Measurements from ENCODE around the gene ADGRG6. TPM values are rescaled to one million over a fixed set of nuclear protein-coding genes. Genes with fewer than 3 reads are reported as not detected.
A peak's percentile ranks its signal among the peaks of the same experiment; 100 is the strongest.

Gene ADGRG6
- total and polyA plus RNA-seq, 2 donors (not counting 1 experiment from before 2014, with no cell fraction given): 0.03 TPM; not detected in 1

DNA sequence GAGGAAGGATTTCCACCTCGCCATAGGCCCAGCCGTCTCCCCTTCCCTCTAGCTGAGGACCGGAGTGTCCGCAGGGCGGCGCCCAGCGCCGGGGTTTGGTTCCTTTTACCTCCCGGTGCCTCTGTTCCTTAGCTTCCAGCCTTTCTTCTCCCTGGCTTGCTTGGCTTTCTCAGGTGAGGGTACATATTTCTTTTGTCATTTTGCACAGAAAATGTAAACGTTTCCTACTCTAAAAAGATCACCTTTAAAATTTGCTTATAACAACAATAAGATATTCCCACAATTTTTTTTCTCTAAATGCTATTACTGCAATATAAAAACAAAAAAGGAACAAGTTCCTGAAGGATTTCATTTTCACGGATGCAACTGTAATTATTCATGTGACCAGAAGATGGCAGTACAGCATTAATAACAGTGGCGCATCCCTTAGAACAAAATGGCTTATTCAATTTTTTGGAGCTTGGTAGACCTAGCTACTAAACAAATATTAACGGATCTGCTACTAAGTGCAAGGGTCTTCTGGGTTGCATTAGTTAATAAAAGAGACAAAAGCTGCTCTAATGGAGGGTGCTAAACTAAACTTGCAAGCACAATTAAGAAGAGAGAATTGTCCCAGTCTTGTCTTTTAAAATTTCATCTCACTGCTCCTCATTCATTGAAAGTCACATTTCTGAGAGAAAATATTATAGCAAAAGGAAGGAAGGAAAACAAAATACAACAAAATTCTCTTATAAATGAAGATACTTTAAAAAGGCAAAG, 172.9 kb downstream of the ADGRG6 start:
- Histone ChIP-seq H3K36me3 (replicated peaks in 1 of 2; ENCODE audit: control extremely low read depth in 1 of 2, control insufficient read depth in 1 of 2, extremely low read depth in 1 of 2, insufficient read depth in 2 of 2, low read length in 1 of 2) (no peaks in the 10 kb centered on the region), H2AFZ (ENCODE audit: insufficient read depth, low read depth, low read length, poor library complexity, severe bottlenecking) (no peak overlapping the region), H3K4me3 (ENCODE audit: control extremely low read depth in 1 of 5, extremely low read depth in 1 of 5, insufficient read depth in 1 of 5, low read depth in 2 of 5, low read length in 4 of 5) (no peak overlapping the region), H4K20me1 (ENCODE audit: control insufficient read depth, insufficient read depth, low read length, poor library complexity, severe bottlenecking) (no peaks in the 10 kb centered on the region), H3K79me2 (ENCODE audit: control insufficient read depth, insufficient read depth, low read length) (no peaks in the 10 kb centered on the region), H3K9me3 (ENCODE audit: control extremely low read depth in 1 of 3, control insufficient read depth in 2 of 3, insufficient read depth in 1 of 3, low read length in 2 of 3) (no peaks in the 10 kb centered on the region), H3K27ac (ENCODE audit: low read length in 2 of 2) (no peak overlapping the region), H3K4me2 (replicated peaks; ENCODE audit: low read depth, low read length, poor library complexity, severe bottlenecking) (no peak overlapping the region), H3K27me3 (replicated peaks in 1 of 4; ENCODE audit: control extremely low read depth in 1 of 4, control insufficient read depth in 3 of 4, insufficient read depth in 4 of 4, low read length in 3 of 4) (peaks cover 0 to 3% (median 0%) of the 10 kb centered on the region in 4 experiments), H3K4me1 (ENCODE audit: control insufficient read depth in 2 of 2, insufficient read depth in 2 of 2, low read length in 2 of 2) (no peaks in the 10 kb centered on the region), H3K9ac (ENCODE audit: low read length) (no peak overlapping the region)
- ChIA-PET POLR2A (no interaction called here), CTCF (interaction anchor here (0.6 to 7.2 kb wide), 31 partner anchors 9 to 1538 kb away, joined by 3 to 118 read pairs (median 3); partner anchors contain the start of gene LTV1)
- ATAC-seq (ENCODE audit: low read depth) (no peak), DNase-seq (peak; percentile 48)
- Mint-ChIP-seq H3K9me3 (ENCODE audit: insufficient read depth) (no peaks in the 10 kb centered on the region), H3K27me3 (peaks cover 7% of the 10 kb centered on the region), H3K4me3 (no peak overlapping the region), H3K4me1 (no peaks in the 10 kb centered on the region), H3K27ac (no peak overlapping the region)
- TF ChIP-seq, protein P1, sequence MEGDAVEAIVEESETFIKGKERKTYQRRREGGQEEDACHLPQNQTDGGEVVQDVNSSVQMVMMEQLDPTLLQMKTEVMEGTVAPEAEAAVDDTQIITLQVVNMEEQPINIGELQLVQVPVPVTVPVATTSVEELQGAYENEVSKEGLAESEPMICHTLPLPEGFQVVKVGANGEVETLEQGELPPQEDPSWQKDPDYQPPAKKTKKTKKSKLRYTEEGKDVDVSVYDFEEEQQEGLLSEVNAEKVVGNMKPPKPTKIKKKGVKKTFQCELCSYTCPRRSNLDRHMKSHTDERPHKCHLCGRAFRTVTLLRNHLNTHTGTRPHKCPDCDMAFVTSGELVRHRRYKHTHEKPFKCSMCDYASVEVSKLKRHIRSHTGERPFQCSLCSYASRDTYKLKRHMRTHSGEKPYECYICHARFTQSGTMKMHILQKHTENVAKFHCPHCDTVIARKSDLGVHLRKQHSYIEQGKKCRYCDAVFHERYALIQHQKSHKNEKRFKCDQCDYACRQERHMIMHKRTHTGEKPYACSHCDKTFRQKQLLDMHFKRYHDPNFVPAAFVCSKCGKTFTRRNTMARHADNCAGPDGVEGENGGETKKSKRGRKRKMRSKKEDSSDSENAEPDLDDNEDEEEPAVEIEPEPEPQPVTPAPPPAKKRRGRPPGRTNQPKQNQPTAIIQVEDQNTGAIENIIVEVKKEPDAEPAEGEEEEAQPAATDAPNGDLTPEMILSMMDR (IDR thresholded peaks at IDR 0.05): peak; percentile 96
- no peak for TF ChIP-seq EZH2 (IDR thresholded peaks at IDR 0.05; ENCODE audit: borderline replicate concordance, insufficient read depth, low read depth, low read length, poor library complexity, severe bottlenecking)
- intact Hi-C loops (cut with micrococcal nuclease): loop anchor here (2.0 to 10.0 kb wide), 3 partner anchors 552 to 1538 kb away; no protein-coding TSS in a partner anchor
- 90% methylated on average over 2 of the region's 13 CpGs for WGBS (ENCODE audit: insufficient coverage)

DNA sequence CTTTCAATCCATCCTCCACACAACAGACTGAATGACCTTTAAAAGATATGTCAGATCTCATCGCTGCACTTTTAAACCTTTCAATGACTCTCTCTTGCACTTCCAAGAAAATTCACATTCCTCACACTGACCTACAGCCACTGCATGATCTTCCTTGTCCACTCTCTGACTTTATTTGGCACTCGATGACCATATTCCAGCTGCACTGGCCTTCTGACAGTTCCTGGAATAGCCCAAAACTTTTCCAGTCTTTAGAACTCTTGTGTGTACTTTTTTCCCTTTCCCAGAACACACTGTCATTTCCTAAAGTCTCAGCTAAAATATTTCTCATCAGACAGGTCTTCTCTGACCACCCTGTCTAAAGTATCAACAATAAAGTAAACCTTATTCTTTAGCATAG, 174.6 kb downstream of the ADGRG6 start:
- POLR2A ChIA-PET: no interaction called here
- H3K36me3 ChIP-seq (replicated peaks in 1 of 2; ENCODE audit: control extremely low read depth in 1 of 2, control insufficient read depth in 1 of 2, extremely low read depth in 1 of 2, insufficient read depth in 2 of 2, low read length in 1 of 2): no peaks in the 10 kb centered on the region
- no peak overlapping the region for H3K9ac ChIP-seq (ENCODE audit: low read length)
- H3K4me2 ChIP-seq (replicated peaks; ENCODE audit: low read depth, low read length, poor library complexity, severe bottlenecking): no peak overlapping the region
- CTCF ChIA-PET: interaction anchor here (1.7 to 7.2 kb wide), 6 partner anchors 8 to 1537 kb away, joined by 4 to 118 read pairs (median 14); no protein-coding TSS in a partner anchor
- no peaks in the 10 kb centered on the region for H3K4me1 Mint-ChIP-seq
- TF ChIP-seq EZH2 (IDR thresholded peaks at IDR 0.05; ENCODE audit: borderline replicate concordance, insufficient read depth, low read depth, low read length, poor library complexity, severe bottlenecking): no peak
- TF ChIP-seq, protein P1 (IDR thresholded peaks at IDR 0.05): no peak
- H3K4me1 ChIP-seq (ENCODE audit: control insufficient read depth in 2 of 2, insufficient read depth in 2 of 2, low read length in 2 of 2): no peaks in the 10 kb centered on the region
- H4K20me1 ChIP-seq (ENCODE audit: control insufficient read depth, insufficient read depth, low read length, poor library complexity, severe bottlenecking): no peaks in the 10 kb centered on the region
- no peaks in the 10 kb centered on the region for H3K9me3 Mint-ChIP-seq (ENCODE audit: insufficient read depth)
- H3K79me2 ChIP-seq (ENCODE audit: control insufficient read depth, insufficient read depth, low read length): no peaks in the 10 kb centered on the region
- peak overlapping the region; percentile 6 for H2AFZ ChIP-seq (ENCODE audit: insufficient read depth, low read depth, low read length, poor library complexity, severe bottlenecking)
- WGBS (ENCODE audit: insufficient coverage): 95% methylated on average over 2 of the region's 2 CpGs
- peaks cover 3% of the 10 kb centered on the region for H3K27me3 Mint-ChIP-seq
- no peak for ATAC-seq (ENCODE audit: low read depth)
- H3K4me3 Mint-ChIP-seq: no peak overlapping the region
- H3K27me3 ChIP-seq (replicated peaks in 1 of 4; ENCODE audit: control extremely low read depth in 1 of 4, control insufficient read depth in 3 of 4, insufficient read depth in 4 of 4, low read length in 3 of 4): peaks cover 0 to 5% (median 0%) of the 10 kb centered on the region in 4 experiments
- DNase-seq: no peak
- H3K27ac Mint-ChIP-seq: no peak overlapping the region
- no peak overlapping the region for H3K4me3 ChIP-seq (ENCODE audit: control extremely low read depth in 1 of 5, extremely low read depth in 1 of 5, insufficient read depth in 1 of 5, low read depth in 2 of 5, low read length in 4 of 5)
- H3K27ac ChIP-seq (ENCODE audit: low read length in 2 of 2): no peak overlapping the region
- intact Hi-C loops (cut with micrococcal nuclease): loop anchor here (10.0 kb wide), 1 partner anchor 858 kb away; no protein-coding TSS in a partner anchor
- H3K9me3 ChIP-seq (ENCODE audit: control extremely low read depth in 1 of 3, control insufficient read depth in 2 of 3, insufficient read depth in 1 of 3, low read length in 2 of 3): no peaks in the 10 kb centered on the region

Data from B cell (primary cell).